H1 (cell line): ENCODE data around the gene ZSWIM4. TPM values are rescaled to one million over a fixed set of nuclear protein-coding genes. Genes with fewer than 3 reads are reported as not detected.

Experiments used
- CTCF ChIA-PET: fragments of 300-600 bp; sonication (Branson Sonifier 250); formaldehyde crosslinking; loops from one replicate; lab custom pipeline; 2021; ENCODE audit not compliant: partially characterized antibody; lab: Charles Lee
- POLR2A ChIA-PET: fragments of 300-600 bp; sonication (Branson Sonifier 250); formaldehyde crosslinking; loops from one replicate; lab custom pipeline; 2021; ENCODE audit warnings: inconsistent platforms; ENCODE audit not compliant: partially characterized antibody; lab: Charles Lee
- DNase-seq, 2 experiments: peaks; one replicate each; pipeline versions ENCODE4 v3.0.0 to v3.0.0-alpha.2; 2010 to 2022; ENCODE audit warnings: low spot score in 2 of 2, low read depth in 1 of 2, mixed read lengths in 1 of 2
- FAIRE-seq: peaks from 2 replicates; lab custom pipeline; 2011; peaks lifted over from hg19 to GRCh38; lab: Jason Lieb, UNC
- H2AFZ ChIP-seq: 2 replicates; pipeline ENCODE4 v1.8.1; 2012; ENCODE audit warnings: low read length, inconsistent platforms
- H2AK5ac ChIP-seq: 2 replicates; pipeline ENCODE4 v1.6.1; 2013; ENCODE audit warnings: low read depth, low read length
- H2BK120ac ChIP-seq: replicated peaks from 2 replicates; pipeline ENCODE3; 2013; ENCODE audit warnings: low read depth, low read length, inconsistent platforms
- H2BK12ac ChIP-seq: 2 replicates; pipeline ENCODE4 v1.6.1; 2013; ENCODE audit warnings: low read depth, low read length
- H2BK15ac ChIP-seq: 2 replicates; pipeline ENCODE4 v1.6.1; 2013; ENCODE audit warnings: low read length
- H2BK20ac ChIP-seq: 2 replicates; pipeline ENCODE4 v1.6.1; 2013; ENCODE audit warnings: low read length
- H2BK5ac ChIP-seq: 2 replicates; pipeline ENCODE4 v1.6.1; 2013; ENCODE audit warnings: low read depth, low read length
- H3K14ac ChIP-seq: 2 replicates; pipeline ENCODE4 v1.6.1; 2013; ENCODE audit warnings: inconsistent platforms; ENCODE audit not compliant: insufficient read length
- H3K18ac ChIP-seq: 2 replicates; pipeline ENCODE4 v1.6.1; 2013; ENCODE audit warnings: low read length; ENCODE audit errors: extremely low read depth
- H3K23ac ChIP-seq: 2 replicates; pipeline ENCODE4 v1.6.1; 2013; ENCODE audit warnings: inconsistent platforms; ENCODE audit not compliant: insufficient read length
- H3K23me2 ChIP-seq: 2 replicates; pipeline ENCODE4 v1.6.1; 2013; ENCODE audit warnings: low read depth, low read length
- H3K27ac ChIP-seq: 2 replicates; pipeline ENCODE4 v1.6.1; 2011; ENCODE audit warnings: low read depth, low read length, inconsistent platforms
- H3K27me3 ChIP-seq, 4 experiments: replicated peaks in 1 of 4; 1 replicate in 1 of 4; 2 replicates in 3 of 4; pipeline versions ENCODE4 v1.6.1 to v1.8.1; 2011 to 2013; ENCODE audit warnings: low read length in 3 of 4, mild to moderate bottlenecking in 3 of 4, inconsistent platforms in 2 of 4, mixed read lengths in 2 of 4, moderate library complexity in 1 of 4; ENCODE audit not compliant: control insufficient read depth in 3 of 4, insufficient read depth in 3 of 4; ENCODE audit errors: extremely low read depth in 1 of 4
- H3K36me3 ChIP-seq, 4 experiments: 2 replicates each; pipeline versions ENCODE4 v1.6.1 to v1.8.1; 2011 to 2013; ENCODE audit warnings: mild to moderate bottlenecking in 4 of 4, low read length in 3 of 4, moderate library complexity in 2 of 4, control low read depth in 1 of 4, inconsistent platforms in 1 of 4; ENCODE audit not compliant: insufficient read depth in 4 of 4, control insufficient read depth in 2 of 4
- H3K4ac ChIP-seq: replicated peaks from 2 replicates; pipeline ENCODE3; 2013; ENCODE audit warnings: low read length, low read depth, mixed read lengths, inconsistent platforms; ENCODE audit not compliant: insufficient read length
- H3K4me1 ChIP-seq, 4 experiments: replicated peaks in 1 of 4; 1 replicate in 1 of 4; 2 replicates in 3 of 4; pipeline versions ENCODE4 v1.6.1 to v1.8.1; 2011 to 2013; ENCODE audit warnings: low read length in 3 of 4, inconsistent platforms in 2 of 4, mixed read lengths in 1 of 4; ENCODE audit not compliant: insufficient read depth in 4 of 4, control insufficient read depth in 3 of 4
- H3K4me2 ChIP-seq, 2 experiments: 2 replicates each; pipeline versions ENCODE4 v1.6.1 to v1.8.1; 2011 to 2013; ENCODE audit warnings: low read depth in 2 of 2, low read length in 2 of 2, control low read depth in 1 of 2, inconsistent platforms in 1 of 2, mild to moderate bottlenecking in 1 of 2; ENCODE audit not compliant: insufficient read depth in 1 of 2
- H3K4me3 ChIP-seq, 4 experiments: fragments of 200-600, 300-600 bp in 1 of 4; sonication (generic), shearing (Covaris generic), sonication (Bioruptor Twin) in 1 of 4; 2 replicates each; pipeline versions ENCODE4 v1.5.1 to v1.8.1; 2011 to 2016; ENCODE audit warnings: low read length in 4 of 4, low read depth in 3 of 4, control low read depth in 2 of 4, inconsistent platforms in 2 of 4, mild to moderate bottlenecking in 2 of 4, mixed read lengths in 1 of 4, moderate library complexity in 1 of 4; ENCODE audit not compliant: insufficient read depth in 2 of 4; ENCODE audit errors: extremely low read depth in 1 of 4
- H3K56ac ChIP-seq: replicated peaks from 2 replicates; pipeline ENCODE3; 2013; ENCODE audit warnings: low read depth, mild to moderate bottlenecking, mixed read lengths, low read length, inconsistent platforms; ENCODE audit not compliant: insufficient read length
- H3K79me1 ChIP-seq: 2 replicates; pipeline ENCODE4 v1.6.1; 2013; ENCODE audit warnings: low read depth, low read length, control low read depth
- H3K79me2 ChIP-seq, 2 experiments: 2 replicates each; pipeline versions ENCODE4 v1.6.1 to v1.8.1; 2012 to 2013; ENCODE audit warnings: low read length in 2 of 2, mild to moderate bottlenecking in 2 of 2, inconsistent platforms in 1 of 2; ENCODE audit not compliant: insufficient read depth in 2 of 2, control insufficient read depth in 1 of 2
- H3K9ac ChIP-seq, 4 experiments: replicated peaks in 1 of 4; 1 replicate in 1 of 4; 2 replicates in 3 of 4; pipeline versions ENCODE4 v1.6.1 to v1.8.1; 2011 to 2013; ENCODE audit warnings: low read depth in 3 of 4, low read length in 3 of 4, control low read depth in 2 of 4, mild to moderate bottlenecking in 2 of 4, moderate library complexity in 2 of 4, inconsistent platforms in 1 of 4; ENCODE audit errors: extremely low read depth in 1 of 4
- H3K9me3 ChIP-seq, 2 experiments: 2 replicates each; pipeline versions ENCODE4 v1.6.1 to v1.8.1; 2012 to 2013; ENCODE audit warnings: mild to moderate bottlenecking in 2 of 2, moderate library complexity in 2 of 2, control low read depth in 1 of 2, inconsistent platforms in 1 of 2, low read depth in 1 of 2, low read length in 1 of 2, mixed read lengths in 1 of 2; ENCODE audit not compliant: insufficient read depth in 2 of 2
- H4K20me1 ChIP-seq, 2 experiments: replicated peaks in 1 of 2; 2 replicates each; pipeline versions ENCODE3 to v1.8.1; 2011 to 2013; ENCODE audit warnings: inconsistent platforms in 2 of 2, low read length in 2 of 2, mild to moderate bottlenecking in 1 of 2; ENCODE audit not compliant: insufficient read depth in 2 of 2, control insufficient read depth in 1 of 2
- H4K5ac ChIP-seq: 2 replicates; pipeline ENCODE4 v1.6.1; 2013; ENCODE audit warnings: low read length, low read depth, mixed read lengths, inconsistent platforms; ENCODE audit not compliant: insufficient read length
- H4K8ac ChIP-seq: 2 replicates; pipeline ENCODE4 v1.8.0; 2013; ENCODE audit warnings: mild to moderate bottlenecking, moderate library complexity, low read length, inconsistent platforms; ENCODE audit not compliant: insufficient read depth; ENCODE audit errors: extremely low read depth
- H4K91ac ChIP-seq: replicated peaks from 2 replicates; pipeline ENCODE3; 2013; ENCODE audit warnings: low read length, mixed read lengths, inconsistent platforms; ENCODE audit not compliant: insufficient read length
- BACH1 ChIP-seq: IDR thresholded peaks from 2 replicates; pipeline ENCODE4 v1.6.1; 2012; ENCODE audit warnings: low read length, improper control_type of control experiment
- GABPA ChIP-seq: IDR thresholded peaks from 2 replicates; pipeline ENCODE4 v1.6.1; 2011; ENCODE audit warnings: mild to moderate bottlenecking, low read length, moderate library complexity, borderline replicate concordance; ENCODE audit not compliant: insufficient read depth
- KDM1A ChIP-seq: fragments of 200-600, 300-600 bp; sonication (generic); IDR thresholded peaks from 2 replicates; pipeline ENCODE4 v1.7.1; 2016; ENCODE audit warnings: mild to moderate bottlenecking, low read length, borderline replicate concordance
- POLR2A ChIP-seq, 2 experiments: IDR thresholded peaks; 1 replicate in 1 of 2; 2 replicates in 1 of 2; pipeline ENCODE4 v1.6.1; 2011; ENCODE audit warnings: low read depth in 2 of 2, low read length in 2 of 2, mild to moderate bottlenecking in 2 of 2; ENCODE audit errors: control extremely low read depth in 1 of 2
- WGBS, 2 experiments: shearing (Covaris generic) in 1 of 2; methylation state at CpG; one replicate each; pipeline versions ENCODE4 v1.1.6 to v1.1.7; 2013 to 2015; ENCODE audit warnings: low lambda C conversion rate in 2 of 2, mixed read lengths in 2 of 2, inconsistent platforms in 1 of 2, low coverage in 1 of 2, missing lambda C conversion rate in 1 of 2; ENCODE audit not compliant: insufficient replicate concordance in 2 of 2, insufficient coverage in 1 of 2, insufficient read length in 1 of 2; ENCODE audit errors: extremely low coverage in 1 of 2, missing lambda C conversion rate in 1 of 2; 5-methylcytosine and 5-hydroxymethylcytosine counted together
- polyA plus RNA-seq, 7 experiments: library from polyadenylated mRNA; depleted of rRNA in 3 of 7; stranded (reverse) in 5 of 7; unstranded in 2 of 7; fragments of >200 nt in 5 of 7; fragments of 200-250 nt in 2 of 7; gene quantifications; 1 replicate in 5 of 7; 2 replicates in 1 of 7; 4 replicates in 1 of 7; pipeline versions ENCODE4 v1.2.1 to v1.2.3, GENCODE V29; 2011 to 2013; ENCODE audit warnings: missing spikeins in 2 of 7, mixed read lengths in 2 of 7
- total RNA-seq: library from RNA; stranded (reverse); fragmentation: NEBNext Ultra II Directional; extraction: Animal tissue kit (Norgen Biotek cat#: 25700); gene quantifications from 2 replicates; pipeline ENCODE4 v1.2.1, GENCODE V29; 2021

Gene ZSWIM4
- total and polyA plus RNA-seq, 2 of the 8 experiments (the other 6 are each of a cell fraction or from before 2014, with no cell fraction given): 12.2 to 31.1 TPM

DNA sequence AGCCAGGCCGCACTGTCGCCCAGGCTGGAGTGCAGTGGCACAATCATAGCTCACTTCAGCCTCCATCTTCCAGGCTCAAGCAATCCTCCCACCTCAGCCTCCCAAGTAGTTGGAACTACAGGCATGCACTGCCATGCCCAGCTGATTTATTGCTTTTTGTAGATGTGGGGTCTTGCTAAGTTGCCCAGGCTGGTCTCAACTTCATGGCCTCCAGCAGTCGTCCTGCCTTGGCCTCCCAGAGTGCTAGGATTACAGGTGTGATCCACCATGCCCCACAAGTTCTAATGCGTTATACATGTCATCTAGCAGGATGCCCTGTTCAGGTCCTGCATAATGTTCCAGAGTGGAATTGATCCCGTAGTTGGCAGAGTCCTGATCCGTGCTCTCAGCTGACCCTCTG, 16.4 kb upstream of the ZSWIM4 start:
- no peak overlapping the region for H2BK20ac ChIP-seq
- no peak overlapping the region for H3K27ac ChIP-seq
- no peak overlapping the region for H4K91ac ChIP-seq
- no peak overlapping the region for H3K4me2 ChIP-seq
- H3K18ac ChIP-seq: no peak overlapping the region
- FAIRE-seq: no peak
- no peak overlapping the region for H3K4me3 ChIP-seq
- H3K9me3 ChIP-seq: no peaks in the 10 kb centered on the region
- H3K23me2 ChIP-seq: peaks cover 5% of the 10 kb centered on the region; the same call in 1 of the 2 replicates
- peaks cover 11 to 25% (median 19%) of the 10 kb centered on the region in 4 experiments for H3K36me3 ChIP-seq
- 95% methylated on average over 6 of the region's 6 CpGs; no CpG with 5 or more reads in 1 of the 2 experiments for WGBS, 2 experiments
- POLR2A ChIA-PET: interaction anchor here (1.0 to 3.0 kb wide), 5 partner anchors 9 to 158 kb away, joined by 3 to 14 read pairs (median 3); partner anchors contain the start of gene ZSWIM4
- peaks cover 0 to 4% (median 1%) of the 10 kb centered on the region in 4 experiments; a peak in 1 of 7 replicates for H3K4me1 ChIP-seq
- H2AK5ac ChIP-seq: no peak overlapping the region
- H2BK120ac ChIP-seq: no peak overlapping the region
- no peak overlapping the region for H4K5ac ChIP-seq
- no peak overlapping the region for H3K23ac ChIP-seq
- no peaks in the 10 kb centered on the region; a peak in 1 of 7 replicates for H3K27me3 ChIP-seq
- H4K8ac ChIP-seq: no peak overlapping the region
- H2BK12ac ChIP-seq: no peak overlapping the region
- TF ChIP-seq BACH1 (no peak), KDM1A (no peak), POLR2A (IDR thresholded peaks at IDR 0.05; ENCODE audit: control extremely low read depth in 1 of 2, low read depth in 2 of 2, low read length in 2 of 2) (peak in 1 of 2 experiments; percentile 51; a peak in 1 of 3 replicates), GABPA (no peak)
- TF ChIP-seq, all 59 proteins: peak for 1
- no peak overlapping the region for H3K14ac ChIP-seq
- H3K79me1 ChIP-seq: peaks cover 14% of the 10 kb centered on the region; the same call in 1 of the 2 replicates
- peaks cover 2 to 15% of the 10 kb centered on the region in 2 experiments for H4K20me1 ChIP-seq
- no peak overlapping the region for H3K56ac ChIP-seq
- H3K79me2 ChIP-seq: peaks cover 0 to 23% of the 10 kb centered on the region in 2 experiments; a peak in 3 of 4 replicates
- H2BK5ac ChIP-seq: no peak overlapping the region
- CTCF ChIA-PET: interaction anchor here (0.9 to 1.2 kb wide), 2 partner anchors 9 to 83 kb away, joined by 3 read pairs; no protein-coding TSS in a partner anchor
- no peak overlapping the region for H3K4ac ChIP-seq
- no peak overlapping the region for H2BK15ac ChIP-seq
- no peak overlapping the region; a peak in 1 of 7 replicates for H3K9ac ChIP-seq
- no peak overlapping the region for H2AFZ ChIP-seq
- no peak for DNase-seq
